GM23248 (cell line): Measurements from ENCODE around the gene MORC4.

Experiments used
- EZH2 ChIP-seq: fragments of 200-600 bp; sonication (generic); IDR thresholded peaks from 2 replicates; pipeline ENCODE4 v1.6.1; 2018; ENCODE audit warnings: antibody characterized with exemption, mild to moderate bottlenecking; ENCODE audit not compliant: insufficient read depth, poor library complexity, severe bottlenecking
- EZH2phosphoT487 ChIP-seq: fragments of 200-600 bp; sonication (generic); IDR thresholded peaks from 2 replicates; pipeline ENCODE4 v1.6.1; 2018; ENCODE audit warnings: antibody characterized with exemption, moderate library complexity, mild to moderate bottlenecking, low read depth; ENCODE audit not compliant: insufficient read depth

DNA sequence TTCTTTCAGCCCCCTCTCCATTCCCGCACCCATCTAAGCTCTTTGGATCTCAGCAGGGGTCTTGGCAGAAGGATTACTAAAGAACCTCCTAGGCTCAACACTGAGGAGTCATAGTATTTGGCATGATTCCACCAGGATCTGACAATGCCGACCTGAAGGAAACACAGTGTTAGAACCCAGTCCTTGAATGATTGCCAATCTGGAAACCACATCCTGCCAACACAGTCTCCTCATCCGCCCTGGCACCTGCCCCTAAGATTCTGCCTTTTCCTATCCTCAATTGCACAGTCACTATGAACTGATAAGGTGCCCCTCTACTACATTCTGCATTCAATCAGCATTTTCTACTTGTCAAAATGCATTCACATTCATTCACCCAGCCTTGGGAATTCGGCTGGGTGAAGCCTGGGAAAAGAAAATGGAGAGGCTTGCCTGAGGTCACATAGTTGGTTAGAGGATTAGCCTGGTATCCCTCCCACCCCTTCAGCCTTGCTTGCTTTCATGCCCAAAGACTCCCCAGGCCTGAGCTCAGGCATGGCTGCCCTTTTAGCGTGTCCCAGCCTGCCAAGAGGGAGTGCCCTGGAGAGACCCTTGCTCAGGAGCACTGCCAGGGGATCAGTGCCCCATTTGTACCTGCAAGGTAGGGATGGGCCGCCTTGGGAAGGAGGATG, 82.0 kb downstream of the MORC4 start:
- TF ChIP-seq EZH2phosphoT487, result no peak
- no peak for TF ChIP-seq EZH2
